ENCODE measurements around the gene GCN1.

GCN1 gene

DNA sequence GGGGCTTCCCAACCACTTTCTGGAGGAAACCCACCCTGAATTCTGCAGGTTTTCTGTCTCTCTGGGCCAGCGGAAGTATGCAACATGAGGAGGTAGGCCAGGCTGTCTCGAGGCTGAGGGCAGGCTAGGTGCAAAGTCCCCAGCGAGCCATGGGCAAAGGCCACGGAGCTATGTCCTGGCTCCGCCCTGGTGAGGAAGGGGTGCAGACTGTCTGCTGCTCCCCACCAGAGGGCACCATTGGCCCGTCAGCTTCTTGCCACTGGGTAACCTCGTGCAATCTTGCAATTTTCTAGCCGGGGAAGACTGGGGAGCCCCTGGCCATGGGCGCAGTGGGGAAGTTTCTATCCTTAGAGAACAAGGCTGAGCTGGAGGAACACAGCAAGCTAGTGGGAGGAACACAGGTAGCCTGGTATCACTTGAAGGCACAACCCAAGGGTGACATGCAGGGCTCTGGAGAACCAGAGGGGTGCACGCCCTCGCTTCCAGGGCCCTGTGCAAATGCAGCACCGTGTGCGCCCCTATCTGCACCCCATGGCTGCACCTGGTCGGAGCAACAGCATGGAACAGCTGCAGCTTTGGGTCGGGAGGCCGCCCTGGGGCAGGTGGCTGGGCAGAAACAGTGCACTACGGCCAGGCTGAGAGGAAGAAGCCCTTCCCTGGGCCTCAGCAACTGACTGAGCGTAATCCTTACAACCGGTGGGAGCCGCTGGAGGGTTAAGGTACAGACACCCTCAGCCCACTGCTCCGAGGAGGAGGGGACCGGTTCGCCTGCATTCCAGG lies 34.0 kb upstream of the GCN1 start:
- peak; percentile 84 for DNase-seq (ENCODE audit: low spot score)

DNA sequence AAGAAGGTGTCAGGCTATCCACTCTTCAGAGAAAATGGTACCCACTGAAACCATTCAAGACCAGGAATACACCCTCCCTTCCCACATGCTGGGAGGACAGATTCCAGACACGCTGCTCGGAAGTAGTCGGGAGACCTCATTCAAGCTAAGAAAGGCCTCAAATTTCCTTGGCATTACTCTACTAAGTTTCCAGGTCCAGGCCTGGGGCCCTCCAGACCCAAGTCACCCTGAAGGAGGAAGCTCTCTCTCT lies 33.5 kb upstream of the GCN1 start:
- no peak for DNase-seq (ENCODE audit: low spot score)

DNA sequence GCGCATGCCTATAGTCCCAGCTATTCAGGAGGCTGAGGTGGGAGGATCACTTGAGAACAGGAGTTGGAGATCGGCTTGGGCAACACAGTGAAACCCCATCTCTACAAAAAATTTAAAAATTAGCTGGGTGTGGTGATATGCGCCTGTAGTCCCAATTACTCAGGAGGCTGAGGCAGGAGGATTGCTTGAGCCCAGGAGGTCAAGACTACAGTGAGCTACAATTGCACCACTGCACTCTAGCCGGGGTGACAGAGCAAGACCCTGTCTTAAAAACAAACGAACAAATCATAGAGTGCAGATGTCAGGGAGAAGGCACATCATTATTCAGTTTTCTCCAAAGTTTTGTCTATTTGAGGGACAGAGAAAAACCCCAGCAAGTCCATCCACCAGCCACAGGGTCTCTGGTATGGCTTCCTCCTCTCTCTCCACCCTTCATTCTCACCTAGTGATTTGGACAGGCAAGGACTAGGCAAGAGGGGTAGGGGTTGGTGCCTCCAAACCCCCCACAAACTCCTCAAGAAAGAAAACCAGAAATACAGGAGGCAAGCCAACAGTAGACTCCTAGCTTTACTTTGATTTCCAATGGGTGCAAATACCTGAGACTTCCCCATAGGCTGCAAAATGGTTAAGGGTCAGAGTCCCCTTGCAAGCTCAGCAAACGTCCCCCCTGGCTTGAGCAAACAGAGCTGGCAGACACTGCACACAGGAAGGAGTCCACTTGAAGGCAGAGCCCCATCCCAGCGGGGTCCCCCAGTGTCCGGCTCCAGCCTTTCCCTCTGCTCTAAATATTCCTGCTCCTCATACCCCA lies 32.9 kb upstream of the GCN1 start:
- no peak for DNase-seq (ENCODE audit: low spot score)

DNA sequence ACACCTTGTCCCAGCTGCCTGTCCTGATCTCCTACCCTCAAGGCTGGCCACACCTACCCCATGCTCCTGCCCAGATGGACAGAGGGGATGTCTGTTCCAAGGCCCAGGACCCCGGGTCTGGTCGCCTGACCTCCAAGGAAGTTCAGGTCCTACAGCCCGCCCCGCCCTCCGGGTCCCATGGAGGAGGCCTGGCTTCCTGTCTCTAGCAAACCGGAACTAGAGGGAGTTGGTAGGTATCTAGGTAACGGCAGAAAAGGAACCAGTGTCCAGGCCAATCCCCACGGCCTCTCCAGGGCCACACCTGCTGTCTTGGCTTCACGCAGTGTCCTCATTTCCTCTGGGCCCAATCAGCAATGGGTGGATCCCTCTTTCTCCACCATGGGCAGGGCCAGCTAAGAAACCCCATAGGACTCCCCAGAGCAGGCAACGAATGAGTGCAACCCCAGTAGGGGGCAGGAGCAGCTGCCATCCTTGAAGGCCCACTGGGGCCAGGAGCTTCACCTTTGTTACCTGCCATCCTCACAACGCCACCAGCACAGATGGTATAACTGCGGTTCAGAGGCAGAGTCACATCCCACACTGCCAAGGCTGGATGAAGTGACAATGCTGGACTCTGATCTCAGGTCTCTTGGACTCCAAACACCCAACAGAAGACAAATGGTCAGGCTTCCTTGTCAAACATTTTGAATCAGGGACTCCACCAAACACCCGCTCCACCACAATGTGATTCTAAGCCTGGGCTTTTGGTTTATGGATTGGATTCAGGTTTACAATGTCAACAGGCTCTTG lies 31.5 kb upstream of the GCN1 start:
- DNase-seq (ENCODE audit: low spot score): peak; percentile 68

DNA sequence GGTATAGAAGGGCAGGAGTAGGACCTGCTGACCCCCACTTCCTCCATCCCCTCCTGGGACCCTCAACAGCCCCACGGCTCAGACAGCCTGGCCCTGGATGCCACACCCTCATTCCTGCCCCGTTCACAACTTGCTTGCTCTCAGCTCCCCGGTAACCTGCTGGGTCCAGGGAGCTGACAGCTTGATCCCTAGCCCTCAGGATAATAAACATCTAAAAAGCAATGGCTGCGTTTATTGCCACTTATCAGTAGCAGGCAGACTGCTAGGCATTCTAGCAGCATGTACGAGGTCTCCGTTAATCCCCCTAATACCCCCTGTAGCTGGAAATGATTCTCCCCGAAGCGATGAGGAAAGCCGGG lies 30.7 kb upstream of the GCN1 start:
- DNase-seq (ENCODE audit: low spot score): no peak

DNA sequence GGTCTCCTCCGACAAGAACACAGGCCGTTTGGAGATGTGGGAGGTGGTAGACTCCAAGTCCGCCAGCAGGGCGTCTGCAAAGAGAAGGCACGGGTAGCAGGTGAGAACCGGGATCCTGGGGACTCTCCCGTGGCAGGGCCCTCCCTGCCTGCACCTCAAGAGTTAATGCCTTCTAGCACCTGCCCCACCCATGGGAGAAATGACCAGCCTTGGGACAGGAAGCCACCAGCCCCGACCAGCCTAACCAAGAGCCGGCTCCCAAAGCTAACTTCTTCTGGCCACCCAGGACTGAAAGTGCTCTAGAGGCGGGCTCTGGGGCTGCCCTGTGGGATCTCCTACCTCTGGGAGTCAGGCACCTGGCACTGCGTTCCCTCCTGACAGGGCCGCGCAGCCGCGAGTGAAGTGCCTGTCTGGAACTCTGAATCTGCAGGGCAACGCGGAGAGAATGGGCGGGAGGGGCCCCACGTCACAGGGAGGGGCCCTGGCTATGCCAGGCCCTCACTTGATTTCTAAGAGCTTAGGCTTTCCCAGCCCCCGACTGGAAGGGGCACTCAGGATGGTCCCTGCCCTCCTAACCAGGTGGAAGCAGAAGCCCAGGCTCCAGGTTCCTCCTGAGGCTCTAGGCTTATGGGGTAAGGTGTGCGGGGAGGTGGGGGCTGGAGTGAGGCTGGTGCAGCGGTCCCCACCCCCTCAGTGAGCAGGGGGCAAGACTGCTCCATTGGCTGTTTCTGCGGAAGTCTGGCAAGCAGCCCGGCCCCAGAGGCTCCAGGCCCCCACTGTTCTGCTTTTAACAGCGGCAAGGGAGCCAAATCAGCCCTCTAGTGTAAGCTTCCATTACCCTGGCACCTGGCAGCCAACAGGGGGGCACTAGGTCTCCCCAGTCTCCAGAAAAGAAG lies 30.0 kb upstream of the GCN1 start:
- DNase-seq (ENCODE audit: low spot score): peak; percentile 81

DNA sequence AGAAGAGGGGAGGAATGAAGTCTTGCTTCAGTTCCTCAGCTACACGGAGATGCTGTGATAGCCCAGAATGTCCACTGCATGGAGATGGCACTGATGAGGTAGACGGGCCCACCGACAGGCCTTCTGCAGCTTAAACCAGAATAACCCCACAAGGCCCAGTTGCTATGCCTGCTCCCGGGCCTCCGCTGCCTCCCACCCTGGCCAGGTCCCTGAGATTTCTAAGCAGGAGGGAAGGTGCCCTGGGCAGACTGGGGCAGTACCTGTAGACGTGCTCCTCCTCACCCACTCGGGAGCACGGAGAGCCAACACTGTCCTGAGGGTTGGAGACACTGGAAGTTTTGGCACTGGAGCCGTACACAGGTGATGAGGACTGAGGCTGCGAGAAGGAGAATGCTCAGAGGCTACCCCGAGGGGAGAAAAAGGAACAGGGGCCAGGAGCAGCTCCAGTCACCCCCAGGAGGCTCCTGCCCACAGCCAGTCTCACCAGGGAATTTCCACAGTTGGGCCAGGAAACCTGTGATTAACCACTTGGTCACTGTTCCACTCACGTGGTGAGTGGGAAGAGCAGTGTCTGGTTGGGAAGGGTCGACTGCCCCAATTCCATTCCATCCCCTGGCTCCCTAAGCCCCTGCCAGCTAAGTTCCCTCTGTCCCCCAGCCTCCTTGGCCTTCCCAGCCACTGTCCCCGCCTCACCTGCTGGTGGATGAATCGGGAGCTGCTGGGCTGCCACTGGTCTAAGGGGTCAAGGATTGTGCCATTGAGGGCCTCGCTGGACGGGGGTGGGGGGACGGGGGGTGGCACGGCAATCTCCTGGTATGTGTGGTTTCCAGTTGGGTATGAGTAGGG lies 29.2 kb upstream of the GCN1 start:
- DNase-seq (ENCODE audit: low spot score): peak; percentile 50

DNA sequence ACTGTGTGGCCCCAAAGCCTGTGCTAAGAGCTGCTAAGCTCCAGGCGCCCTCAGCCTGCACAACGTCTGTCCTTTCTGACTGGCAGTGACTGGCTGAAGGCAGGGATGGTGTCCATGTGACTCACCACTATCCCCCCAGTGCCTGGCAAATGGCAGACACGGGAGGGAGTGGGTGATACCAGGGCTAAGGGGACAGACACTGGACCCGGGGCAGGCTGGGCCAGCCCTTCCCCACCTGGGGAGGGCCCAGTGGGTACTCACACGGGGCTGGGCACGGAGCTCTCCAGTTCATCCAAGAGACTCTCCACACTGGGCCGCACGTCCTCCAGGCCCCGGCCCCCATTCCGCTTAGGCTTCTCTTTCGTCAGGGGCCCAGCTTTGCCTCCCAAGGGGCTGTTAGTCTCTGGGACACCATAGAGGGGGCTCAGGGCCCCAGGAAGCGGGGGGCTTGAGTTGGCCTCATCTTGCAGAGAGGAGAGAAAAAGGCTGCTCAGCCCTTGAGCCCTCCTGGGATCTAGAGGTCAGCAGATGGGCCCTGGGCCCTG lies 27.8 kb upstream of the GCN1 start:
- no peak for DNase-seq (ENCODE audit: low spot score)

DNA sequence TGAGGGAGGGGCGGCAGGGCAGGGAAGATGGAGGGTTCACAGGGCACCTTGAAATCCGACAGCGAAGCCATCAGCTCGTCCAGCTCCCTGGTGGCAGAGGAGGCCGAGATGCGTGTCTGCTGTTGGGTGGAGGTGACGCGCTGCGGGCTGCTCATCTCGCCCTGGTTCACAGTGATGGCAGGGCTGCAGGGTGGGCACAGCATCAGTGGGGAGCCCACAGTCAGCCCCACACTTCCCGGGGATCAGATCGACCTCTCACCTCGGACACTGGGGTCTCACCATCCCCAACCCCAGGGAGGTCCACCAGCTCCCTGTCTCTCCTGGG lies 27.0 kb upstream of the GCN1 start:
- no peak for DNase-seq (ENCODE audit: low spot score)

DNA sequence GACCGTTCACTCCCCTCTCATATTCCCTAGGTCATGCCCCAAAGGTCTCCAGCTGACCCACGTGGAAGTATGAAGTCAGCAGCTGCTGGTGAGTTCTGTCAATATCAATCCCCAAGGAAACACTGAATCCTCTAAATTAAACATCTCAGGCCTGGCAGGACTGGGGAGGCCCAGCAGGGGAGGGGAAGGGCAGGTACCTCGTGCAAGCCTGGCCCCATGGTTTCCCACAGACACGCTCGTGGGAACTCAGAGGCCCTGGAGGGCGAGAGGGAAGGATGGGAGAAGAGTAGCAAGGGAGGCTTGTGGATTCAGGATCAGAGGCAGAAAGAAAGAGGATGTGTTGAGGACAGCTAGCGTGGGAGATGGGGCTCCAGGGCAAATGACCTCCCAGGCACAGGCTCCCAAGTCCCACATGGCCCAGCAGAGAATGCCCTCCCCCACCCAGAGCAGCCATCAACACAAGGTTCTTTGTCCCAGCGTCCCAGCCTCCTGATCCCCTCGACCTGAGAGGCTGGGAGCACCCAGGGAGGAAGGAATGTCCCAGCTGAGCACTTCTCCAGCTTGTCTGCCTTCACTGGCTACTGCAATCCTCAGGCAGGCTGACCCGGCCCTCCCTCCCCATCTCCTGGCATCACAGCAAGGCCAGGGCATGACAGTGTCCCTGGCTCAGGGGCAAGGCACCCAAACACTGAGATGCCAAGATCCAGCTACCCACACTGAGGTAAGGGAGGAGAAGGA lies 26.5 kb upstream of the GCN1 start:
- DNase-seq (ENCODE audit: low spot score): no peak

DNA sequence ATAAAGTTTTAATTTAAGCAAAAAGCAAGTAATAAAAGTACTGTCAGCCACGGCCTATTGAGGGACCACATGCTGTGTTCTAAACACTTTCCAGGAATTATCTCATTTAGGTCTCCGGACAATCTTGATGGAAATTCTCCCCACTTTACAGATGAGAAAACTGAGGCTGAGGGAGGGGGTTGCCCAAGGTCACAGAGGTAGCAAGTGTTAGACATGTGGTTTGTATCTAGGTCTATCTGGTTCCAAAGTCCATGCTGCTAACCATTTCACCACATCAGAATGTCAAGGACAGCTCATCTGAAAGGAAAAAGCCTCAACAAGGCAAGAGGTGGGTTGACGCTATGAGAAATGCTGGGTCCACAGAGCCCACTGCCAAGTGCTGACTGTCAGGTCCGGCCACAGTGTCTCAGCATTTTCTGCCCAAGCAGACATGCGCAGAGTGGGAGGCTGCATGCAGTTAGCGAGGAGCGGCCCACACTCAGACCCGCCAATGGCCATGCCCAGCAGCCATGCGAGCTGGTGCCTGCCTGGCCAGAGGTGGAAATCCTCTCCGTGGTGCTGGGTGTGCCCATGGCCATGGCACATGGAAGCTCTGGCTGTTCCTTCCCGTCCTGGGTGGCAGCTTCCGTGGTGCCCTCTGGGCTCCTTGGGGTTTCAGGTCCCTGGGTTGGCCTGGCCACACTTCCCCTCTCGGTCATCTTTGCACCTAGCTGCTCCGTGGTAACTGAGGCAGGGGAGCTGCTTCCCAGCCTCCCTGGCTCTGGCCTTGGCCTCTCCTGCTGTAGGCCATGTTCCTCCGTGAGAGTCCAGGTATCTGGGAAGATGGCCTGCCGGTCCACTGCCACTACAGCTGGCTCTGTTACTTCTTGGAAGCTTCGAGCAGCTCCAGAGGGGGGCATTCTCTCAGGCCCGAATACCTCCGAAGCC lies 24.4 kb upstream of the GCN1 start:
- DNase-seq (ENCODE audit: low spot score): no peak

DNA sequence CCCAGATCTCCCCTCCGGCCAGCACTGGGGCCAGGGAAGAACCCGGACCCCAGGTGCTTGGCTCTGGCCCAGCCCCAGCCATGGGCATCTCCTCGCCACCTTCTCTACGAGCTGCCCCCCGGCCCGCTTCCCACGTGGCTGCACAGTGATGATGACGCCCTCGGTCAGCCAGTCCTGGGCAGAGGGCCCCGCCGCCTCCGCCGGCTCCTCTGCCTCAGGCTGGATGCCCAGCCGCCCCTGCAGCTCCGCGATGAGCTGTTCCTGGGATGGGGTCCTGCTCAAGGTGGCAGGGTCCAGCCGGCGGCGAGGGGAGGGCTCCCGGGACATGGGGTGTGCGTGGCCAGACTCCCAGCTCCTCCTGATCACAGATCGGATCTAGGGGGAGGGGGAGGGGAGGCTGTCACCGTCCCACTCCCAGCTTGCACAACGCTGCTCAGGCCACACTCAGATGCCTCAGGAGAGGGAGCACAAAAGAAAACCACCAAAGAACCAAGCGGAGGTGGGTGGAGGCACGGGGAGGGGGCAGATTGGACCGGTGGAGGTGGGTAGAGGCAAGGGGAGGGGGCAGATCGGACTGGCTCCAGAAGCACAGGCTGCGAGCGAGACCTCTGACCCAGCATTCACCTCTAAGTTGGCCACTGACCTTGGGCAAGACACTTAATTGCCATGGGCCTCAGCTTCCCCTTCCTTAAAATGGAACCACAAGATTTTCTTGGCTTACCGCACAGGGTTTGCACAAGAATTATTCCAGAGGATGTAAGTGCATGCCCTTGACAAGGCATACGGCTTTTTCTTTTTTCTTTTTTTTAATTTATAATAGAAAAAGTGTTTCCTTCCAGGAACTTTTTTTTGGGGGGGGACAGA lies 22.5 kb upstream of the GCN1 start:
- DNase-seq (ENCODE audit: low spot score): no peak

DNA sequence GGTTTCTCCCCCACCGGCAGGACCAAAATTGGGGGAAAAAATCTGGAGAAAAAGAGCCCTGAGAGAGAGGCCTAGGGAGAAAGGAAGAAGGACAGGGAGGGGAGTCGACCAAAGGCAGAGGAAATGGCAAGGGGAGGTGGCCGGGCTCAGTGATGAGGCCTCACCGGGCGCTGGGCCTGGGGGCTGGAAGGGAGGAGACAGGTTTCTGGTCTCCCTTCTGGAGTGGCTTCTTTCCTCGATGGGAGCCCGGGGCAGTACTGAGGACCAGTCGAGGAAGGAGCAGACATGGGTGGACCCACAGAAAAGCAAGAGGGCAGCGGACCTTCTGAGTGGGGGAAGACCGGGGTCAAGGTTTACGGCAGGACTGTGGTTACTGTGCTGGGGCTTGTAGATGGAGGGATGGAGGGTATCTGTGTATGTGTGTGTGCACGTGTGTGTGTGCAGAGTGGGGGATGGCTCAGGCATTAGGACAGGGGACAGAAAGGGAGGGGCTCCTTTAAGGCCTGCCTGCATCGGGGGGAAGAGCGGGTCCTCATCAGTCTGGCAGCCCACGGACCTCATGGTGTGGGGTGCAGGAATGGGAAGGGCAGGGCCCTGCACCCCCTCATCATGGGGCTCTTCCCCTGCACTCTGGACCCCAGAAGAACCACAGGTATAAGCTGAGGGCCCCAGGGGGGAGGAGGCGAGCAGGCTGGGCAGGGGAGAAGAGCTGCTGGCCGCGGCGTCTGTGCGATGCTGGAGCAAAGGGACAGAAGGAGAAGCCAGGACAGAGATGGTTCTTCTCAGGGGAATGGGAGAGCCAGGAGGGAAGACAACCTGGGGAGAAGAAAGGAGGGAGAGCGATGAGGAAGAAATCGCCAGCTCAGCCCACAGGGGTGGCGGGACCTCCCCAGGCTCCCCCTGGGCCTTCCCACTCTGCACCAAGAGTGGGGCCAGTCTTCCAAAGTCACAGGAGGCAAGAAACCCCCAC lies 21.5 kb upstream of the GCN1 start:
- no peak for DNase-seq (ENCODE audit: low spot score)

DNA sequence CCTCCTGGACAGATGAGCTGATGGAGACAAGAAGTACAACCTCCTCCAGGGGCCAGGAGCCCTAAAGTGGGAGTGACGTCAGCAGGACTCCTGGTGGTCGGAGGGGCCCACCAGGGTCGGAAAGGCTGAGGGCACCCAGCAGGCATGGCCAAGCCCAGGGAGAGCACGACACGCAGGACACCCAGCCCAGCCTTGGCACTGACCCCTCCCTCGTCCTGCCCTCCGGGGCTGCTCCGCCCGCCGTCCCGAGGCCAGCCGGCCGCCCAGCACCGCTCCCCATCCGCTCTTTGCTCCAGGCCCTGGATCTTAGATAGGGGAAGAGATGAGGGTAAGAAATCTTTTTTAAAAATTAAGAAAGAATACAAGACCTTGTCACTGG lies 20.8 kb upstream of the GCN1 start:
- no peak for DNase-seq (ENCODE audit: low spot score)

DNA sequence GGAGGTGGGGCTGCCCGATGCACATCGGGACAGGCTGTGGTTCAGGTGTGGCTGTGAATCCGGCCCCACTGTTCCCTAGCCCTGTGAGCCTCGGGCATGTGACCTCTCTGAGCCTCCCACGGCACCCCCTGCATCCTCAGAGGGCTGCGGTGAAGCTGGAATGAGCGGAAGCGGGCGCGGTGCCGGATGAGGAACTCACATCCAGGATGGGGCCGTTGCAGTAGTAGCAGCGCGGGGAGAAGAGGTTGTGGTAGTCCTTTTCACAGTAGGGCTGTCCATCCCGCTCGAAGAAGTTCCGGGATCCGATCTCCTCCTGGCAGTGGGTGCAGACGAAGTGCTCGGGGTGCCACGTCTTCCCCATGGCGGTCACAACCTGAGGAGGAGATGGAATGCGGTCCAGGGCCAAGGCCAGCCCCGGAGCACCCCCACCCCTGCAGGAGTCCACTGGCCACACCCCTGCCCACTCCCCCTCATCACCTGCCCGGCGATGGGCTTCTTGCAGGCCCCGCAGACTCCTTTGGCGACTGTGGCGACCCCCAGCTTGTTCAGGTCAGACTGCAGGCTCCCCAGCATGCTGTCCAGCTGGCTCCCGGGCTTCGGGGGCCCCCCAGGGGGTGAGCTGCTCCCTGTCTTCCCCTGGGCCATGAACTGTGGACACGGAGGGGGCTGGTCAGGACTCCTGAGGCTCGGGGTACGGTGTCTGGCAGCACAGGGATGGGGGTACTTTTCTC lies 20.3 kb upstream of the GCN1 start:
- DNase-seq (ENCODE audit: low spot score): no peak

DNA sequence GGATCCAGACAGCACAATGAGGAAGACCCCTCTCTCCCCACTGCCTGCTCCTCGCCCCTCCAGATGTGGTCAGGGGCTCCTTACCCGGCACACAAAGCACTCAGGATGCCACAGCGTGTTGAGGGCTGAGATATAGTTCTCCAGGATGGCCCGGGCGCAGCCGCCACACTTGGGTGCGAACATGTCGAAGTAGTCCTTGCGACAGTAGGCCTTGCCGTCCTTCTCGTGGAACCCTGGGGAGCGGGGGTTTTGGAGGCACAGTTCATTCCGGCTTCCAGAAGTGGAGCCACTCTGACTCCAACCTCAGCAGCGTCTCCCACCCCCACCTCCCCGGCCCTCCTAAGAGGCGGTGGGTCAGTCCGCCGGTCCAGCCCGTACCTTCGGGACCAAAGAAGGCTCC lies 19.2 kb upstream of the GCN1 start:
- DNase-seq (ENCODE audit: low spot score): no peak
